Measurements from ENCODE around the gene RCN2.

The RCN2 gene

GRCh38 chr15:76973906-76974305 lies 42.4 kb downstream of the RCN2 start:
- Histone ChIP-seq H3K9me3 (ENCODE audit: low read depth, low read length) (no peaks in the 10 kb centered on the region), H3K36me3 (ENCODE audit: insufficient read depth, low read length) (no peaks in the 10 kb centered on the region), H3K27ac (no peak overlapping the region), H3K9ac (ENCODE audit: insufficient read length) (no peak overlapping the region), H3K4me3 (no peak overlapping the region)
- no peak for DNase-seq (ENCODE audit: low read depth, low spot score)
- no peak for TF ChIP-seq EZH2 (IDR thresholded peaks at IDR 0.05)
- no peak for TF ChIP-seq FOXP2 (optimal IDR thresholded peaks at IDR 0.05; ENCODE audit: control extremely low read depth, extremely low read length, insufficient read depth)
- TF ChIP-seq POLR2AphosphoS5 (IDR thresholded peaks at IDR 0.05; ENCODE audit: borderline replicate concordance, low read depth, low read length) = no peak

- Histone ChIP-seq H3K27ac (no peak overlapping the region), H3K4me3 (no peak overlapping the region), H3K9ac (ENCODE audit: insufficient read length) (no peak overlapping the region), H3K36me3 (ENCODE audit: insufficient read depth, low read length) (no peaks in the 10 kb centered on the region), H3K9me3 (ENCODE audit: low read depth, low read length) (no peaks in the 10 kb centered on the region)
- no peak for DNase-seq (ENCODE audit: low read depth, low spot score)
- TF ChIP-seq EZH2 (IDR thresholded peaks at IDR 0.05) (no peak), POLR2AphosphoS5 (IDR thresholded peaks at IDR 0.05; ENCODE audit: borderline replicate concordance, low read depth, low read length) (no peak), FOXP2 (optimal IDR thresholded peaks at IDR 0.05; ENCODE audit: control extremely low read depth, extremely low read length, insufficient read depth) (no peak)
Measured at GRCh38 chr15:76974456-76975036, 43.0 kb downstream of the RCN2 start.

GRCh38 chr15:76976141-76976540 lies 44.6 kb downstream of the RCN2 start:
- H3K36me3 ChIP-seq (ENCODE audit: insufficient read depth, low read length) = no peaks in the 10 kb centered on the region
- no peaks in the 10 kb centered on the region for H3K9me3 ChIP-seq (ENCODE audit: low read depth, low read length)
- no peak overlapping the region for H3K4me3 ChIP-seq
- DNase-seq (ENCODE audit: low read depth, low spot score) = peak; percentile 40
- H3K9ac ChIP-seq (ENCODE audit: insufficient read length) = no peak overlapping the region
- TF ChIP-seq FOXP2 (optimal IDR thresholded peaks at IDR 0.05; ENCODE audit: control extremely low read depth, extremely low read length, insufficient read depth) (no peak), POLR2AphosphoS5 (IDR thresholded peaks at IDR 0.05; ENCODE audit: borderline replicate concordance, low read depth, low read length) (no peak), EZH2 (IDR thresholded peaks at IDR 0.05) (no peak)
- no peak overlapping the region for H3K27ac ChIP-seq

- DNase-seq (ENCODE audit: low read depth, low spot score) = no peak
- H3K9me3 ChIP-seq (ENCODE audit: low read depth, low read length) = no peaks in the 10 kb centered on the region
- no peak overlapping the region for H3K4me3 ChIP-seq
- H3K9ac ChIP-seq (ENCODE audit: insufficient read length) = no peak overlapping the region
- H3K36me3 ChIP-seq (ENCODE audit: insufficient read depth, low read length) = no peaks in the 10 kb centered on the region
- no peak overlapping the region for H3K27ac ChIP-seq
- TF ChIP-seq FOXP2 (optimal IDR thresholded peaks at IDR 0.05; ENCODE audit: control extremely low read depth, extremely low read length, insufficient read depth) (no peak), POLR2AphosphoS5 (IDR thresholded peaks at IDR 0.05; ENCODE audit: borderline replicate concordance, low read depth, low read length) (no peak), EZH2 (IDR thresholded peaks at IDR 0.05) (no peak)
Measured at GRCh38 chr15:76976572-76977270, 45.2 kb downstream of the RCN2 start.

- Histone ChIP-seq H3K9me3 (ENCODE audit: low read depth, low read length) (no peaks in the 10 kb centered on the region), H3K9ac (ENCODE audit: insufficient read length) (no peak overlapping the region), H3K4me3 (no peak overlapping the region), H3K36me3 (ENCODE audit: insufficient read depth, low read length) (no peaks in the 10 kb centered on the region), H3K27ac (no peak overlapping the region)
- DNase-seq (ENCODE audit: low read depth, low spot score) = no peak
- no peak for TF ChIP-seq POLR2AphosphoS5 (IDR thresholded peaks at IDR 0.05; ENCODE audit: borderline replicate concordance, low read depth, low read length)
- TF ChIP-seq FOXP2 (optimal IDR thresholded peaks at IDR 0.05; ENCODE audit: control extremely low read depth, extremely low read length, insufficient read depth) = no peak
- TF ChIP-seq EZH2 (IDR thresholded peaks at IDR 0.05) = no peak
Measured at GRCh38 chr15:76978522-76979330, 47.2 kb downstream of the RCN2 start.

- DNase-seq (ENCODE audit: low read depth, low spot score) = no peak
- no peak overlapping the region for H3K27ac ChIP-seq
- no peak overlapping the region for H3K9ac ChIP-seq (ENCODE audit: insufficient read length)
- no peaks in the 10 kb centered on the region for H3K9me3 ChIP-seq (ENCODE audit: low read depth, low read length)
- TF ChIP-seq FOXP2 (optimal IDR thresholded peaks at IDR 0.05; ENCODE audit: control extremely low read depth, extremely low read length, insufficient read depth) (no peak), EZH2 (IDR thresholded peaks at IDR 0.05) (no peak), POLR2AphosphoS5 (IDR thresholded peaks at IDR 0.05; ENCODE audit: borderline replicate concordance, low read depth, low read length) (no peak)
- no peaks in the 10 kb centered on the region for H3K36me3 ChIP-seq (ENCODE audit: insufficient read depth, low read length)
- H3K4me3 ChIP-seq = no peak overlapping the region
Measured at GRCh38 chr15:76979331-76979925, 47.9 kb downstream of the RCN2 start.

GRCh38 chr15:76979996-76980520 lies 48.5 kb downstream of the RCN2 start:
- no peak for TF ChIP-seq POLR2AphosphoS5 (IDR thresholded peaks at IDR 0.05; ENCODE audit: borderline replicate concordance, low read depth, low read length)
- TF ChIP-seq FOXP2 (optimal IDR thresholded peaks at IDR 0.05; ENCODE audit: control extremely low read depth, extremely low read length, insufficient read depth) = no peak
- no peak for TF ChIP-seq EZH2 (IDR thresholded peaks at IDR 0.05)
- DNase-seq (ENCODE audit: low read depth, low spot score) = no peak
- H3K9ac ChIP-seq (ENCODE audit: insufficient read length) = no peak overlapping the region
- H3K36me3 ChIP-seq (ENCODE audit: insufficient read depth, low read length) = no peaks in the 10 kb centered on the region
- H3K9me3 ChIP-seq (ENCODE audit: low read depth, low read length) = no peaks in the 10 kb centered on the region
- no peak overlapping the region for H3K27ac ChIP-seq
- no peak overlapping the region for H3K4me3 ChIP-seq

- no peaks in the 10 kb centered on the region for H3K9me3 ChIP-seq (ENCODE audit: low read depth, low read length)
- no peak overlapping the region for H3K4me3 ChIP-seq
- no peak for DNase-seq (ENCODE audit: low read depth, low spot score)
- TF ChIP-seq POLR2AphosphoS5 (IDR thresholded peaks at IDR 0.05; ENCODE audit: borderline replicate concordance, low read depth, low read length) (no peak), FOXP2 (optimal IDR thresholded peaks at IDR 0.05; ENCODE audit: control extremely low read depth, extremely low read length, insufficient read depth) (no peak), EZH2 (IDR thresholded peaks at IDR 0.05) (no peak)
- H3K9ac ChIP-seq (ENCODE audit: insufficient read length) = no peak overlapping the region
- H3K27ac ChIP-seq = no peak overlapping the region
- no peaks in the 10 kb centered on the region for H3K36me3 ChIP-seq (ENCODE audit: insufficient read depth, low read length)
Measured at GRCh38 chr15:76982356-76982755, 50.8 kb downstream of the RCN2 start.
